K562 (cell line): ENCODE data around the gene TRPC4. TPM values are rescaled to one million over a fixed set of nuclear protein-coding genes. Genes with fewer than 3 reads are reported as not detected.

Source experiments
- ATAC-seq: fragments of 200-7000 bp; cut with Tn5 transposase; 3 replicates; pipeline ENCODE4 v1.9.1; 2020; ENCODE audit warnings: moderate library complexity
- BruUV-seq: library from RNA; stranded (reverse); fragments of 400-500 nt; replicated peaks from 2 replicates; lab custom pipeline; 2021; lab: Mats Ljungman, UMichigan
- CTCF ChIA-PET: fragments of 300-600 bp; formaldehyde crosslinking; extraction: SDS; loops from one replicate; lab custom pipeline; 2021; ENCODE audit warnings: low intra/inter-chr PET ratio; lab: Yijun Ruan, JAX
- POLR2A ChIA-PET: fragments of 300-600, 350-650 bp; sonication (Branson Sonifier 250); formaldehyde crosslinking; extraction: SDS; loops from one replicate; lab custom pipeline; 2021; ENCODE audit warnings: antibody characterized with exemption, inconsistent platforms; lab: Yijun Ruan, JAX
- DNase-seq, 4 experiments: peaks; one replicate each; pipeline versions ENCODE4 v3.0.0 to v3.0.0-alpha.2; 2011 to 2018; ENCODE audit warnings: low spot score in 3 of 4, mixed read lengths in 3 of 4; ENCODE audit errors: extremely low read depth in 1 of 4
- FAIRE-seq: peaks from 2 replicates; lab custom pipeline; 2011; peaks lifted over from hg19 to GRCh38; lab: Jason Lieb, UNC
- H2AFZ ChIP-seq: 2 replicates; pipeline ENCODE4 v1.6.0; 2011; ENCODE audit warnings: low read depth, low read length, control low read depth, inconsistent platforms
- H3K27ac ChIP-seq: fragments of 200-600 bp; 3 replicates; pipeline ENCODE4 v1.8.0; 2011; ENCODE audit warnings: low read depth, mild to moderate bottlenecking, control low read depth, inconsistent platforms, low read length, moderate library complexity, mixed read lengths; ENCODE audit errors: extremely low read depth
- H3K27me3 ChIP-seq, 2 experiments: fragments of 300-600 bp in 1 of 2; 2 replicates in 1 of 2; 3 replicates in 1 of 2; pipeline versions ENCODE4 v1.6.0 to v1.8.0; 2011; ENCODE audit warnings: inconsistent platforms in 2 of 2, low read length in 2 of 2, mild to moderate bottlenecking in 1 of 2, mixed read lengths in 1 of 2, moderate library complexity in 1 of 2; ENCODE audit not compliant: control insufficient read depth in 2 of 2, insufficient read depth in 2 of 2
- H3K36me3 ChIP-seq: fragments of 300-600 bp; 3 replicates; pipeline ENCODE4 v1.8.0; 2011; ENCODE audit warnings: mild to moderate bottlenecking, low read length, inconsistent platforms; ENCODE audit not compliant: control insufficient read depth, insufficient read depth
- H3K4me1 ChIP-seq, 2 experiments: fragments of 200-600 bp in 1 of 2; replicated peaks in 1 of 2; 2 replicates in 1 of 2; 3 replicates in 1 of 2; pipeline versions ENCODE4 v1.5.1 to v1.8.0; 2011; ENCODE audit warnings: inconsistent platforms in 2 of 2, low read length in 2 of 2, mild to moderate bottlenecking in 1 of 2, mixed read lengths in 1 of 2, moderate library complexity in 1 of 2; ENCODE audit not compliant: control insufficient read depth in 2 of 2, insufficient read depth in 2 of 2
- H3K4me2 ChIP-seq: 2 replicates; pipeline ENCODE4 v1.6.1; 2011; ENCODE audit warnings: low read length, control low read depth, inconsistent platforms, mixed read lengths; ENCODE audit not compliant: insufficient read depth
- H3K4me3 ChIP-seq: fragments of 200-600 bp; sonication (generic), shearing (Covaris generic); 2 replicates; pipeline ENCODE4 v1.5.1; 2016; ENCODE audit warnings: control low read depth, inconsistent platforms
- H3K79me2 ChIP-seq: fragments of 200-600 bp; 3 replicates; pipeline ENCODE4 v1.8.0; 2011; ENCODE audit warnings: low read length, inconsistent platforms; ENCODE audit not compliant: control insufficient read depth, insufficient read depth
- H3K9ac ChIP-seq, 2 experiments: 2 replicates each; pipeline versions ENCODE4 v1.6.0 to v1.6.1; 2011; ENCODE audit warnings: low read depth in 2 of 2, low read length in 2 of 2, control low read depth in 1 of 2, inconsistent platforms in 1 of 2, mild to moderate bottlenecking in 1 of 2, mixed read lengths in 1 of 2; ENCODE audit not compliant: insufficient read depth in 1 of 2
- H3K9me1 ChIP-seq: one replicate; pipeline ENCODE4 v1.6.0; 2011; ENCODE audit warnings: inconsistent platforms, mild to moderate bottlenecking, low read length, moderate library complexity; ENCODE audit not compliant: control insufficient read depth, insufficient read depth
- H3K9me3 ChIP-seq: replicated peaks from 2 replicates; pipeline ENCODE4 v1.5.1; 2011; ENCODE audit warnings: low read depth, low read length, inconsistent platforms; ENCODE audit not compliant: control insufficient read depth, insufficient read depth
- H4K20me1 ChIP-seq: replicated peaks from 2 replicates; pipeline ENCODE4 v1.6.1; 2011; ENCODE audit warnings: low read length, inconsistent platforms, mixed read lengths; ENCODE audit not compliant: control insufficient read depth, insufficient read depth
- ATF3 ChIP-seq, 2 experiments: fragments of 450-650 bp in 1 of 2; sonication (generic) in 1 of 2; formaldehyde crosslinking in 1 of 2; IDR thresholded peaks in 1 of 2; conservative IDR thresholded peaks in 1 of 2; 2 replicates each; pipeline versions ENCODE4 v1.6.1 to v1.8.1; 2016 to 2023; ENCODE audit warnings: mild to moderate bottlenecking in 2 of 2, moderate library complexity in 2 of 2, inconsistent platforms in 1 of 2, missing genetic modification reagents in 1 of 2
- C11orf30 ChIP-seq: fragments of 450-650 bp; IDR thresholded peaks from 2 replicates; pipeline ENCODE4 v1.6.1; 2016; ENCODE audit warnings: low read depth, mild to moderate bottlenecking
- FOXK2 ChIP-seq, 2 experiments: fragments of 450-650 bp; IDR thresholded peaks in 1 of 2; conservative IDR thresholded peaks in 1 of 2; 2 replicates each; pipeline ENCODE4 v1.6.1; 2016; ENCODE audit warnings: low read depth in 2 of 2, mild to moderate bottlenecking in 1 of 2
- MAX ChIP-seq: sonication (generic); formaldehyde crosslinking; IDR thresholded peaks from 2 replicates; pipeline ENCODE4 v1.9.0; 2022; ENCODE audit warnings: mild to moderate bottlenecking, missing genetic modification reagents
- ZBTB43 ChIP-seq: sonication (generic); formaldehyde crosslinking; IDR thresholded peaks from 2 replicates; pipeline ENCODE4 v1.8.0; 2023; ENCODE audit warnings: mild to moderate bottlenecking, missing genetic modification reagents
- ZC3H4 ChIP-seq: sonication (generic); formaldehyde crosslinking; IDR thresholded peaks from 2 replicates; pipeline ENCODE4 v1.9.0; 2021; ENCODE audit warnings: missing genetic modification reagents, borderline replicate concordance
- ZNF316 ChIP-seq: fragments of 450-650 bp; IDR thresholded peaks from 2 replicates; pipeline ENCODE4 v1.6.1; 2016
- ZNF436 ChIP-seq: fragments of 250-450, 450-650 bp; sonication (Bioruptor Pico); formaldehyde crosslinking; IDR thresholded peaks from 2 replicates; pipeline ENCODE4 v1.7.0; 2020; ENCODE audit warnings: mild to moderate bottlenecking
- WGBS: fragments of 100-300 bp; shearing (Covaris generic); methylation state at CpG from one replicate; pipeline ENCODE4 v1.1.6; 2016; ENCODE audit warnings: low coverage, mixed read lengths; ENCODE audit not compliant: insufficient coverage; ENCODE audit errors: missing lambda C conversion rate; 5-methylcytosine and 5-hydroxymethylcytosine counted together
- in situ Hi-C: fragments of 300-500 bp; cut with MboI; formaldehyde crosslinking; loops from 4 replicates; pipeline ENCODE4 v1.15.0; 2018; ENCODE audit warnings: inconsistent platforms, mixed read lengths
- intact Hi-C: fragments of 100-400 bp; cut with micrococcal nuclease; formaldehyde crosslinking; loops from 2 replicates; pipeline ENCODE4 v1.14.2; 2022
- polyA plus RNA-seq, 8 experiments: library from polyadenylated mRNA; depleted of rRNA in 4 of 8; stranded (reverse) in 5 of 8; unstranded in 3 of 8; fragments of >200 nt; fragmentation: Nextera tagmentation in 2 of 8; fragmentation: Illumina TruSeq in 1 of 8; extraction: Ambion mirVana in 2 of 8; extraction: Trizol in 1 of 8; gene quantifications; 2 replicates each; pipeline versions ENCODE4 v1.2.1 to v1.2.3, GENCODE V29; 2011 to 2014; ENCODE audit warnings: inconsistent platforms in 1 of 8, missing spikeins in 1 of 8
- total RNA-seq, 7 experiments: library from RNA; depleted of rRNA in 6 of 7; stranded (reverse); fragments of >200 nt in 6 of 7; fragmentation: Illumina TruSeq in 2 of 7; extraction: Trizol in 2 of 7; gene quantifications; 2 replicates each; pipeline versions ENCODE4 v1.2.1 to v1.2.3, GENCODE V29; 2011 to 2021; ENCODE audit warnings: low replicate concordance in 1 of 7

TRPC4 gene
- total and polyA plus RNA-seq, 9 of the 15 experiments (the other 6 are each of a cell fraction or from before 2014, with no cell fraction given) = 0.03 to 0.04 TPM; not detected in 7

GRCh38 chr13:37884674-37885073 lies 15.1 kb upstream of the TRPC4 start:
- FAIRE-seq (no peak), ATAC-seq (no peak), DNase-seq (no peak)
- H2AFZ ChIP-seq = no peak overlapping the region
- no peak overlapping the region for H3K4me2 ChIP-seq
- ChIA-PET CTCF (no interaction called here), POLR2A (interaction anchor here (1.0 kb wide), 1 partner anchor 26 kb away, joined by 3 read pairs; no protein-coding TSS in a partner anchor)
- H3K36me3 ChIP-seq = no peaks in the 10 kb centered on the region
- in situ Hi-C loops = loop anchor here (25.0 kb wide), 1 partner anchor 153 kb away; no protein-coding TSS in a partner anchor
- H3K4me1 ChIP-seq = no peaks in the 10 kb centered on the region; a peak in 1 of 5 replicates
- TF ChIP-seq MAX (CRISPR knock-in tag) = no peak
- peak; percentile 34; the same call in 1 of the 2 replicates for TF ChIP-seq ATF3 (IDR thresholded peaks at IDR 0.05)
- no peak for TF ChIP-seq ATF3 (CRISPR knock-in tag; conservative IDR thresholded peaks at IDR 0.05)
- no peak for TF ChIP-seq FOXK2 (conservative IDR thresholded peaks at IDR 0.05 in 1 of 2, IDR thresholded peaks at IDR 0.05 in 1 of 2; ENCODE audit: low read depth in 2 of 2)
- TF ChIP-seq ZNF316 = peak; percentile 48; the same call in 1 of the 2 replicates
- no peak for TF ChIP-seq ZNF436
- no peak for TF ChIP-seq ZBTB43 (CRISPR knock-in tag)
- no peak for TF ChIP-seq ZC3H4 (CRISPR knock-in tag)
- peak; percentile 40; the same call in 1 of the 2 replicates for TF ChIP-seq C11orf30
- intact Hi-C loops = no loop called here
- H3K9ac ChIP-seq = no peak overlapping the region
- 78% methylated on average over 2 of the region's 2 CpGs for WGBS
- H4K20me1 ChIP-seq = no peaks in the 10 kb centered on the region
- no TSS peak for BruUV-seq
- H3K9me3 ChIP-seq = no peaks in the 10 kb centered on the region
- H3K9me1 ChIP-seq = no peaks in the 10 kb centered on the region
- no peak overlapping the region for H3K27ac ChIP-seq
- H3K4me3 ChIP-seq = no peak overlapping the region
- H3K27me3 ChIP-seq = no peaks in the 10 kb centered on the region
- H3K79me2 ChIP-seq = no peaks in the 10 kb centered on the region
